Common myeloid progenitor, CD34-positive (primary cell): ENCODE data around the gene SOWAHA.
A peak's percentile ranks its signal among the peaks of the same experiment; 100 is the strongest.
"Not testable (repeated sequence)": the region's sequence is repeated elsewhere in the genome, so short reads cannot be mapped to it uniquely, and the experiment has no call there.

Experiments
- CTCF ChIA-PET: fragments of 350-600 bp; sonication (Branson Sonifier 250); formaldehyde crosslinking; loops from one replicate; lab custom pipeline; 2021; ENCODE audit warnings: antibody characterized with exemption; lab: Charles Lee
- POLR2A ChIA-PET: fragments of 350-600 bp; sonication (Branson Sonifier 250); formaldehyde crosslinking; loops from one replicate; lab custom pipeline; 2021; ENCODE audit warnings: antibody characterized with exemption; lab: Charles Lee
- DNase-seq, 3 donors: peaks; one replicate each; pipeline versions ENCODE4 v3.0.0 to v3.0.0-alpha.2; 2013
- H3K27ac ChIP-seq, 2 experiments: 1 replicate in 1 of 2; 2 replicates in 1 of 2; pipeline ENCODE4 v1.7.0; 2013; ENCODE audit warnings: inconsistent platforms in 2 of 2, low read length in 2 of 2, mild to moderate bottlenecking in 2 of 2, low read depth in 1 of 2, moderate library complexity in 1 of 2; ENCODE audit not compliant: severe bottlenecking in 2 of 2, insufficient read depth in 1 of 2, poor library complexity in 1 of 2
- H3K27me3 ChIP-seq, 5 experiments: replicated peaks in 2 of 5; 1 replicate in 3 of 5; 2 replicates in 2 of 5; pipeline versions ENCODE4 v1.6.1 to v1.7.0; 2013; ENCODE audit warnings: low read length in 4 of 5, mild to moderate bottlenecking in 2 of 5, moderate library complexity in 2 of 5, inconsistent platforms in 1 of 5; ENCODE audit not compliant: insufficient read depth in 5 of 5, control insufficient read depth in 4 of 5
- H3K36me3 ChIP-seq, 4 experiments: 1 replicate in 2 of 4; 2 replicates in 2 of 4; pipeline versions ENCODE4 v1.6.1 to v1.7.0; 2013; ENCODE audit warnings: low read length in 3 of 4, control low read depth in 1 of 4, mild to moderate bottlenecking in 1 of 4; ENCODE audit not compliant: control insufficient read depth in 4 of 4, insufficient read depth in 4 of 4
- H3K4me1 ChIP-seq, 4 experiments: 1 replicate in 3 of 4; 2 replicates in 1 of 4; pipeline versions ENCODE4 v1.6.1 to v1.7.1; 2013; ENCODE audit warnings: low read length in 3 of 4, mild to moderate bottlenecking in 3 of 4, control low read depth in 1 of 4, inconsistent platforms in 1 of 4, moderate library complexity in 1 of 4; ENCODE audit not compliant: control insufficient read depth in 4 of 4, insufficient read depth in 4 of 4; ENCODE audit errors: control extremely low read depth in 1 of 4
- H3K4me3 ChIP-seq, 7 experiments: 1 replicate in 4 of 7; 2 replicates in 3 of 7; pipeline versions ENCODE4 v1.5.1 to v1.7.0; 2013; ENCODE audit warnings: mild to moderate bottlenecking in 7 of 7, low read length in 6 of 7, moderate library complexity in 6 of 7, inconsistent platforms in 2 of 7, low read depth in 2 of 7, control low read depth in 1 of 7; ENCODE audit not compliant: insufficient read depth in 4 of 7, control insufficient read depth in 1 of 7; ENCODE audit errors: extremely low read depth in 1 of 7
- H3K9me3 ChIP-seq, 5 experiments: 1 replicate in 4 of 5; 2 replicates in 1 of 5; pipeline versions ENCODE4 v1.6.1 to v1.7.1; 2013; ENCODE audit warnings: low read length in 4 of 5, mild to moderate bottlenecking in 2 of 5, inconsistent platforms in 1 of 5, low read depth in 1 of 5, moderate library complexity in 1 of 5; ENCODE audit not compliant: control insufficient read depth in 4 of 5, insufficient read depth in 2 of 5; ENCODE audit errors: control extremely low read depth in 1 of 5
- WGBS: methylation state at CpG from one replicate; pipeline ENCODE4 v1.1.5; 2013; ENCODE audit not compliant: insufficient coverage; 5-methylcytosine and 5-hydroxymethylcytosine counted together

SOWAHA gene

GRCh38 chr5:132853323-132853722 is 40.2 kb downstream of the SOWAHA start:
- H3K36me3 ChIP-seq, result no peaks in the 10 kb centered on the region
- no peaks in the 10 kb centered on the region for H3K27me3 ChIP-seq
- WGBS, result 100% methylated on average over 3 of the region's 3 CpGs
- no peaks in the 10 kb centered on the region for H3K9me3 ChIP-seq
- no peak overlapping the region for H3K27ac ChIP-seq
- DNase-seq, result no peak
- CTCF ChIA-PET, result interaction anchor here (0.6 to 4.8 kb wide), 4 partner anchors 12 to 98 kb away, joined by 3 to 34 read pairs (median 3); partner anchors contain the start of genes GDF9 and UQCRQ
- POLR2A ChIA-PET, result no interaction called here
- peaks cover 0 to 2% (median 0%) of the 10 kb centered on the region in 4 experiments for H3K4me1 ChIP-seq
- no peak overlapping the region for H3K4me3 ChIP-seq

- peak in 1 of 3 donors; percentile 16 for DNase-seq
- ChIA-PET CTCF (interaction anchor here (0.6 to 4.8 kb wide), 6 partner anchors 11 to 99 kb away, joined by 3 to 34 read pairs (median 4); partner anchors contain the start of genes GDF9, SHROOM1 and UQCRQ), POLR2A (no interaction called here)
- no peaks in the 10 kb centered on the region for H3K36me3 ChIP-seq
- H3K4me1 ChIP-seq, result peaks cover 0 to 2% (median 0%) of the 10 kb centered on the region in 4 experiments
- no peaks in the 10 kb centered on the region for H3K9me3 ChIP-seq
- H3K27me3 ChIP-seq, result no peaks in the 10 kb centered on the region
- no CpG with 5 or more reads among the region's 1 CpG for WGBS
- H3K27ac ChIP-seq, result no peak overlapping the region
- H3K4me3 ChIP-seq, result no peak overlapping the region
Observed at GRCh38 chr5:132853790-132854189, 40.7 kb downstream of the SOWAHA start.

- Histone ChIP-seq H3K4me3 (no peak overlapping the region), H3K4me1 (peaks cover 0 to 2% (median 0%) of the 10 kb centered on the region in 4 experiments), H3K9me3 (no peaks in the 10 kb centered on the region), H3K36me3 (no peaks in the 10 kb centered on the region), H3K27ac (no peak overlapping the region), H3K27me3 (no peaks in the 10 kb centered on the region)
- no peak for DNase-seq
- WGBS, result 65% methylated on average over 3 of the region's 3 CpGs
- ChIA-PET POLR2A (interaction anchor here (0.6 kb wide), 1 partner anchor 329 kb away, joined by 3 read pairs; no protein-coding TSS in a partner anchor), CTCF (interaction anchor here (0.6 to 4.8 kb wide), 4 partner anchors 9 to 24 kb away, joined by 4 to 34 read pairs (median 8); partner anchors contain the start of genes GDF9, SHROOM1 and UQCRQ)
Observed at GRCh38 chr5:132854301-132854700, 41.2 kb downstream of the SOWAHA start.

GRCh38 chr5:132854992-132855391 is 41.9 kb downstream of the SOWAHA start:
- H3K4me1 ChIP-seq, H3K4me3 ChIP-seq, H3K9me3 ChIP-seq, H3K27me3 ChIP-seq, DNase-seq, POLR2A ChIA-PET, H3K36me3 ChIP-seq, H3K27ac ChIP-seq: not testable (repeated sequence)
- CTCF ChIA-PET, result interaction anchor here (1.5 to 4.8 kb wide), 3 partner anchors 9 to 19 kb away, joined by 6 to 34 read pairs (median 10); partner anchors contain the start of genes GDF9 and UQCRQ
- 100% methylated on average over 4 of the region's 5 CpGs for WGBS

GRCh38 chr5:132856011-132856410 is 42.9 kb downstream of the SOWAHA start:
- CTCF ChIA-PET, result interaction anchor here (1.4 to 4.8 kb wide), 3 partner anchors 9 to 25 kb away, joined by 3 to 34 read pairs (median 10); partner anchors contain the start of genes GDF9, SHROOM1 and UQCRQ
- Histone ChIP-seq H3K27ac (no peak overlapping the region), H3K4me3 (no peak overlapping the region), H3K36me3 (no peaks in the 10 kb centered on the region), H3K27me3 (no peaks in the 10 kb centered on the region), H3K9me3 (no peaks in the 10 kb centered on the region), H3K4me1 (peaks cover 0 to 2% (median 0%) of the 10 kb centered on the region in 4 experiments)
- DNase-seq, result no peak
- POLR2A ChIA-PET, result no interaction called here
- WGBS, result 100% methylated on average over 1 of the region's 3 CpGs

GRCh38 chr5:132859889-132860437 is 46.9 kb downstream of the SOWAHA start:
- Histone ChIP-seq H3K4me1 (no peaks in the 10 kb centered on the region), H3K27ac (no peak overlapping the region), H3K27me3 (no peaks in the 10 kb centered on the region), H3K9me3 (no peaks in the 10 kb centered on the region), H3K4me3 (no peak overlapping the region), H3K36me3 (no peaks in the 10 kb centered on the region)
- POLR2A ChIA-PET, result interaction anchor here (0.6 to 0.7 kb wide), 2 partner anchors 22 to 996 kb away, joined by 3 read pairs; no protein-coding TSS in a partner anchor
- no peak for DNase-seq
- WGBS, result no CpG with 5 or more reads among the region's 2 CpGs
- CTCF ChIA-PET, result interaction anchor here (1.4 to 1.5 kb wide), 3 partner anchors 10 to 25 kb away, joined by 3 to 4 read pairs (median 4); no protein-coding TSS in a partner anchor

- H3K27me3 ChIP-seq, result no peaks in the 10 kb centered on the region
- CTCF ChIA-PET, result interaction anchor here (1.0 to 1.7 kb wide), 5 partner anchors 10 to 113 kb away, joined by 3 to 4 read pairs (median 3); partner anchors contain the start of gene CCNI2
Observed at GRCh38 chr5:132860742-132861141, 47.6 kb downstream of the SOWAHA start.

More at GRCh38 chr5:132860742-132861141, 47.6 kb downstream of the SOWAHA start:
- no peak for DNase-seq
- Histone ChIP-seq H3K4me3 (no peak overlapping the region), H3K4me1 (peaks cover 0 to 4% (median 4%) of the 10 kb centered on the region in 4 experiments), H3K36me3 (no peaks in the 10 kb centered on the region), H3K27ac (no peak overlapping the region), H3K9me3 (no peaks in the 10 kb centered on the region)
- WGBS, result 93% methylated on average over 3 of the region's 5 CpGs
- POLR2A ChIA-PET, result interaction anchor here (0.6 to 0.7 kb wide), 2 partner anchors 21 to 995 kb away, joined by 3 read pairs; no protein-coding TSS in a partner anchor
